OCI-LY7 (cell line): ENCODE data around the gene C6orf120. TPM values are rescaled to one million over a fixed set of nuclear protein-coding genes. Genes with fewer than 3 reads are reported as not detected.

Source experiments
- BruUV-seq: library from RNA; stranded (reverse); fragments of 400-500 nt; replicated peaks from 2 replicates; lab custom pipeline; 2021; lab: Mats Ljungman, UMichigan
- CTCF ChIA-PET: fragments of 300-600 bp; sonication (Branson Sonifier 250); formaldehyde crosslinking; loops from one replicate; lab custom pipeline; 2022; ENCODE audit warnings: antibody characterized with exemption; ENCODE audit not compliant: unreplicated experiment; lab: Charles Lee
- POLR2A ChIA-PET: fragments of 300-600 bp; sonication (Branson Sonifier 250); formaldehyde crosslinking; loops from one replicate; lab custom pipeline; 2022; ENCODE audit warnings: antibody characterized with exemption; lab: Charles Lee
- DNase-seq: peaks from one replicate; pipeline ENCODE4 v3.0.0-alpha.2; 2015; ENCODE audit warnings: low spot score
- H2AFZ ChIP-seq: fragments of 200-600 bp; sonication (generic), shearing (Covaris generic); 2 replicates; pipeline ENCODE4 v1.6.1; 2014; ENCODE audit warnings: mild to moderate bottlenecking, antibody characterized with exemption, low read length, moderate library complexity
- H3K27ac ChIP-seq: fragments of 200-600 bp; sonication (generic); 2 replicates; pipeline ENCODE4 v1.5.1; 2014; ENCODE audit warnings: mixed run types, low read depth, mild to moderate bottlenecking, moderate library complexity, low read length, inconsistent platforms; ENCODE audit not compliant: poor library complexity, severe bottlenecking
- H3K36me3 ChIP-seq: fragments of 200-600 bp; sonication (generic); 2 replicates; pipeline ENCODE4 v1.6.1; 2014; ENCODE audit warnings: mild to moderate bottlenecking, antibody characterized with exemption, low read length, moderate library complexity, mixed read lengths; ENCODE audit not compliant: insufficient read depth
- H3K4me1 ChIP-seq: fragments of 200-600 bp; sonication (generic); 2 replicates; pipeline ENCODE4 v1.5.1; 2014; ENCODE audit warnings: mild to moderate bottlenecking, low read length; ENCODE audit not compliant: insufficient read depth, poor library complexity, severe bottlenecking
- H3K4me2 ChIP-seq: fragments of 200-600 bp; sonication (generic); 2 replicates; pipeline ENCODE4 v1.6.1; 2014; ENCODE audit warnings: mild to moderate bottlenecking, low read length
- H3K4me3 ChIP-seq: fragments of 200-600 bp; sonication (generic); 2 replicates; pipeline ENCODE4 v1.5.1; 2014; ENCODE audit warnings: mild to moderate bottlenecking, low read depth, low read length; ENCODE audit not compliant: poor library complexity, severe bottlenecking
- H3K79me2 ChIP-seq: fragments of 200-600 bp; sonication (generic); 2 replicates; pipeline ENCODE4 v1.6.1; 2016; ENCODE audit warnings: low read depth, mild to moderate bottlenecking, low read length, moderate library complexity, mixed read lengths; ENCODE audit not compliant: insufficient read depth
- H3K9me2 ChIP-seq: fragments of 200-600 bp; sonication (generic); 2 replicates; pipeline ENCODE4 v1.6.1; 2016; ENCODE audit warnings: mild to moderate bottlenecking, low read length, mixed read lengths; ENCODE audit not compliant: insufficient read depth
- H3K9me3 ChIP-seq: fragments of 200-600 bp; sonication (generic); 2 replicates; pipeline ENCODE4 v1.6.1; 2014; ENCODE audit warnings: mild to moderate bottlenecking, mixed run types, low read length, mixed read lengths
- H4K20me1 ChIP-seq: fragments of 200-600 bp; sonication (generic); 2 replicates; pipeline ENCODE4 v1.6.1; 2014; ENCODE audit warnings: mild to moderate bottlenecking, antibody characterized with exemption, low read length, moderate library complexity, mixed read lengths; ENCODE audit not compliant: insufficient read depth
- CTCF ChIP-seq: fragments of 200-600 bp; sonication (generic); conservative IDR thresholded peaks from 2 replicates; pipeline ENCODE4 v1.5.1; 2014; ENCODE audit warnings: mild to moderate bottlenecking, antibody characterized with exemption, low read length, moderate library complexity, mixed read lengths
- EZH2phosphoT487 ChIP-seq: fragments of 200-600 bp; sonication (generic); IDR thresholded peaks from 2 replicates; pipeline ENCODE4 v1.6.1; 2018; ENCODE audit warnings: low read depth, borderline replicate concordance, mild to moderate bottlenecking, mixed run types, antibody characterized with exemption, low read length, moderate library complexity, mixed read lengths
- intact Hi-C: fragments of 100-400 bp; cut with micrococcal nuclease; formaldehyde crosslinking; loops from one replicate; pipeline ENCODE4 v1.10.0; 2022; ENCODE audit not compliant: unreplicated experiment
- total RNA-seq, 2 experiments: library from RNA; depleted of rRNA in 1 of 2; stranded (reverse); fragments of >200 nt in 1 of 2; shearing (Covaris generic) in 1 of 2; gene quantifications; 2 replicates each; pipeline ENCODE4 v1.2.3, GENCODE V29; 2014 to 2022

The C6orf120 gene
- total RNA-seq, 2 experiments from 2014 or later: 19.0 to 30.3 TPM

GRCh38 chr6:169659820-169660610, 41.9 kb upstream of the C6orf120 start:
- no peak overlapping the region for H2AFZ ChIP-seq
- H4K20me1 ChIP-seq: no peaks in the 10 kb centered on the region
- no peaks in the 10 kb centered on the region for H3K4me1 ChIP-seq
- no peak overlapping the region for H3K27ac ChIP-seq
- DNase-seq: no peak
- no peaks in the 10 kb centered on the region for H3K9me3 ChIP-seq
- ChIA-PET CTCF (no interaction called here), POLR2A (no interaction called here)
- H3K9me2 ChIP-seq: no peaks in the 10 kb centered on the region
- no peak overlapping the region for H3K4me2 ChIP-seq
- intact Hi-C loops: no loop called here
- no peak overlapping the region for H3K4me3 ChIP-seq
- peaks cover 77% of the 10 kb centered on the region for H3K36me3 ChIP-seq
- no TSS peak for BruUV-seq
- no peaks in the 10 kb centered on the region for H3K79me2 ChIP-seq
- TF ChIP-seq CTCF: no peak
- TF ChIP-seq EZH2phosphoT487: no peak

GRCh38 chr6:169660751-169661390, 41.1 kb upstream of the C6orf120 start:
- no peaks in the 10 kb centered on the region for H4K20me1 ChIP-seq
- no peaks in the 10 kb centered on the region for H3K4me1 ChIP-seq
- H3K36me3 ChIP-seq: peaks cover 78% of the 10 kb centered on the region
- no peak for TF ChIP-seq CTCF
- no peak for TF ChIP-seq EZH2phosphoT487
- H3K79me2 ChIP-seq: no peaks in the 10 kb centered on the region
- H2AFZ ChIP-seq: no peak overlapping the region
- no peak overlapping the region for H3K4me2 ChIP-seq
- no peaks in the 10 kb centered on the region for H3K9me3 ChIP-seq
- POLR2A ChIA-PET: no interaction called here
- no peaks in the 10 kb centered on the region for H3K9me2 ChIP-seq
- H3K27ac ChIP-seq: no peak overlapping the region
- intact Hi-C loops: no loop called here
- CTCF ChIA-PET: interaction anchor here (0.6 kb wide), 3 partner anchors 31 to 78 kb away, joined by 3 to 5 read pairs (median 3); no protein-coding TSS in a partner anchor
- BruUV-seq: no TSS peak
- no peak overlapping the region for H3K4me3 ChIP-seq
- no peak for DNase-seq

GRCh38 chr6:169661391-169661756, 40.6 kb upstream of the C6orf120 start:
- TF ChIP-seq EZH2phosphoT487: no peak
- TF ChIP-seq CTCF: no peak
- no TSS peak for BruUV-seq
- H3K79me2 ChIP-seq: no peaks in the 10 kb centered on the region

More at GRCh38 chr6:169661391-169661756, 40.6 kb upstream of the C6orf120 start:
- CTCF ChIA-PET: interaction anchor here (0.6 kb wide), 3 partner anchors 31 to 78 kb away, joined by 3 to 5 read pairs (median 3); no protein-coding TSS in a partner anchor
- Histone ChIP-seq H3K4me3 (no peak overlapping the region), H3K9me2 (no peaks in the 10 kb centered on the region), H3K4me1 (no peaks in the 10 kb centered on the region), H4K20me1 (no peaks in the 10 kb centered on the region), H2AFZ (no peak overlapping the region), H3K36me3 (peaks cover 78% of the 10 kb centered on the region), H3K27ac (no peak overlapping the region), H3K4me2 (no peak overlapping the region), H3K9me3 (no peaks in the 10 kb centered on the region)
- intact Hi-C loops: no loop called here
- no peak for DNase-seq
- POLR2A ChIA-PET: no interaction called here
